SK-N-MC (cell line): ENCODE data around the gene UAP1L1.

Source experiments
- DNase-seq: peaks from one replicate; pipeline ENCODE4 v3.0.0-alpha.2; 2011; ENCODE audit warnings: low read depth, low spot score
- H3K27ac ChIP-seq: fragments of 200-600 bp; sonication (generic); 2 replicates; pipeline ENCODE4 v1.5.1; 2016; ENCODE audit warnings: mixed run types
- H3K36me3 ChIP-seq: fragments of 200-600 bp; sonication (generic); 2 replicates; pipeline ENCODE4 v1.6.1; 2017; ENCODE audit warnings: antibody characterized with exemption, low read length, mixed read lengths; ENCODE audit not compliant: insufficient read depth
- H3K4me3 ChIP-seq: fragments of 200-600 bp; sonication (generic); 2 replicates; pipeline ENCODE4 v1.5.1; 2016
- H3K9ac ChIP-seq: fragments of 200-600 bp; sonication (generic); 2 replicates; pipeline ENCODE4 v1.8.0; 2017; ENCODE audit warnings: mixed run types, mixed read lengths; ENCODE audit not compliant: insufficient read length
- H3K9me3 ChIP-seq: fragments of 200-600 bp; sonication (generic); 2 replicates; pipeline ENCODE4 v1.6.1; 2017; ENCODE audit warnings: low read depth, mild to moderate bottlenecking, antibody characterized with exemption, low read length, moderate library complexity, mixed read lengths
- EZH2 ChIP-seq: fragments of 200-600 bp; sonication (generic); IDR thresholded peaks from one replicate; pipeline ENCODE4 v1.6.1; 2017; ENCODE audit warnings: antibody characterized with exemption
- FOXP2 ChIP-seq: optimal IDR thresholded peaks from 2 replicates; pipeline ENCODE3; 2011; ENCODE audit warnings: mild to moderate bottlenecking, moderate library complexity; ENCODE audit not compliant: insufficient read depth; ENCODE audit errors: extremely low read length, control extremely low read depth
- POLR2AphosphoS5 ChIP-seq: IDR thresholded peaks from 2 replicates; pipeline ENCODE4 v1.6.1; 2012; ENCODE audit warnings: mild to moderate bottlenecking, low read depth, low read length, borderline replicate concordance

UAP1L1 gene

GRCh38 chr9:137038916-137039315 lies 38.4 kb upstream of the UAP1L1 start:
- TF ChIP-seq POLR2AphosphoS5 (no peak), EZH2 (no peak), FOXP2 (no peak)
- no peak overlapping the region for H3K9ac ChIP-seq
- no peak overlapping the region for H3K4me3 ChIP-seq
- no peak for DNase-seq
- peaks cover 6% of the 10 kb centered on the region; the same call in 1 of the 2 replicates for H3K36me3 ChIP-seq
- H3K9me3 ChIP-seq, result no peaks in the 10 kb centered on the region
- H3K27ac ChIP-seq, result no peak overlapping the region

GRCh38 chr9:137039611-137040366 lies 37.5 kb upstream of the UAP1L1 start:
- Histone ChIP-seq H3K36me3 (peaks cover 6% of the 10 kb centered on the region; the same call in 1 of the 2 replicates), H3K4me3 (no peak overlapping the region), H3K27ac (no peak overlapping the region), H3K9me3 (no peaks in the 10 kb centered on the region), H3K9ac (no peak overlapping the region)
- TF ChIP-seq POLR2AphosphoS5 (no peak), EZH2 (no peak), FOXP2 (no peak)
- DNase-seq, result no peak

- no peak overlapping the region for H3K27ac ChIP-seq
- no peaks in the 10 kb centered on the region for H3K9me3 ChIP-seq
- peaks cover 6% of the 10 kb centered on the region; the same call in 1 of the 2 replicates for H3K36me3 ChIP-seq
- peak overlapping the region; percentile 44; the same call in 1 of the 2 replicates for H3K4me3 ChIP-seq
- TF ChIP-seq EZH2, result no peak
- no peak for TF ChIP-seq POLR2AphosphoS5
- TF ChIP-seq FOXP2, result no peak
- no peak for DNase-seq
- no peak overlapping the region for H3K9ac ChIP-seq
Observed at GRCh38 chr9:137040568-137040967, 36.7 kb upstream of the UAP1L1 start.

DNA sequence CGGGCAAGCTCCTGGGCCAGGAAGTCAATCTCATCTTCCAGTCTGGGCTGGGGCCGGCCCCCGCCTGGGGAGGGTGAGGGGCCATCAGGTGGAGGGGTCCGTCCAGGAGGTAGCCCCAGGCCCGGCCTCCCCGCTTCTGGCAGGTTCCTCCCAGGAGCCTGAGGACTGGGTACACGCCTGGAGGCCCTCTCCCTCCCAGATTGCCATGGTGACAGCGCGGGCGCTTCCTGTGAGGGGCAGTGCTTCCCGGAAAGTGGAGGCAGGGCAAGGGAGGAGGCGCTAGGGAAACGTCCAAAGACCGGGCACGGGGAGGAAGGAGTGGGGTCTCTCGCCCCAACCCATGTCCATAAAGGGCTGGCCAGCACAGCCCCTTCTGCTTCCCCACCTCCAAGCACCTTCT lies 36.2 kb upstream of the UAP1L1 start:
- H3K9me3 ChIP-seq, result no peaks in the 10 kb centered on the region
- TF ChIP-seq EZH2, result no peak
- no peak for TF ChIP-seq FOXP2
- no peak for TF ChIP-seq POLR2AphosphoS5
- no peak overlapping the region for H3K9ac ChIP-seq
- no peak for DNase-seq
- H3K4me3 ChIP-seq, result peak overlapping the region; percentile 44
- H3K36me3 ChIP-seq, result peaks cover 6% of the 10 kb centered on the region; the same call in 1 of the 2 replicates
- no peak overlapping the region for H3K27ac ChIP-seq

- no peak for TF ChIP-seq FOXP2
- TF ChIP-seq EZH2, result no peak
- no peak for TF ChIP-seq POLR2AphosphoS5
- no peak overlapping the region for H3K9ac ChIP-seq
Observed at GRCh38 chr9:137042751-137043727, 34.3 kb upstream of the UAP1L1 start.

DNA sequence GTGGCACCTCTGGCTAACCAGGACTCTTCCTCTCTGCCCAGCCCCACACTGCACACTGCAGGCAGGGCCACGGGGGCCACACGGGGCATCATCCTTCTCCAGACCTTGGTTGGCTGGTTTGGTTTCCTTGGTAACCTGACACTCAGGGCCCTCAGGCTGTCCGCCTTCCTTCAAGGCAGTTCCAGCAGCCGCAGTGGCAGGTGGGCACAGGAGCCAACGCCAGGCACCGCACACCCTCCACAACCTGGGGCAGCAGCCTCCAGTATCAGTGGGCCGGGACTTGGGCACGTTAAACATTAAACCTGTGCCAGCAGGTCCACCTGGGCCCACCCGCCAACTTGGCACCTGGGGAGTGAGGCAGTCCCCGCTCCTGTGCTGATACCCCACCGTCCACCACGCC lies 33.3 kb upstream of the UAP1L1 start:
- no peak overlapping the region for H3K27ac ChIP-seq

More at GRCh38 chr9:137042751-137043727, 34.3 kb upstream of the UAP1L1 start:
- Histone ChIP-seq H3K4me3 (no peak overlapping the region), H3K9me3 (no peaks in the 10 kb centered on the region), H3K36me3 (peaks cover 6% of the 10 kb centered on the region; the same call in 1 of the 2 replicates), H3K27ac (no peak overlapping the region)
- DNase-seq, result no peak

GRCh38 chr9:137044502-137045177 lies 32.7 kb upstream of the UAP1L1 start:
- Histone ChIP-seq H3K4me3 (peak overlapping the region; percentile 92), H3K27ac (no peak overlapping the region), H3K9ac (peak overlapping the region; percentile 59), H3K36me3 (peaks cover under 1% of the 10 kb centered on the region; the same call in 1 of the 2 replicates), H3K9me3 (no peaks in the 10 kb centered on the region)
- no peak for DNase-seq
- TF ChIP-seq EZH2 (no peak), POLR2AphosphoS5 (no peak), FOXP2 (no peak)

More for the DNA sequence above, 33.3 kb upstream of the UAP1L1 start:
- Histone ChIP-seq H3K9ac (no peak overlapping the region), H3K9me3 (no peaks in the 10 kb centered on the region), H3K4me3 (no peak overlapping the region), H3K36me3 (peaks cover 6% of the 10 kb centered on the region; the same call in 1 of the 2 replicates)
- DNase-seq, result no peak
- TF ChIP-seq POLR2AphosphoS5 (no peak), FOXP2 (no peak), EZH2 (no peak)
